B cell (primary cell): Measurements from ENCODE around the gene IRF2BPL. TPM values are rescaled to one million over a fixed set of nuclear protein-coding genes. Genes with fewer than 3 reads are reported as not detected.

ENCODE experiments used
- ATAC-seq: fragments of 200-7000 bp; cut with Tn5 transposase; one replicate; pipeline ENCODE4 v1.10.0; 2021; ENCODE audit warnings: low read depth, mild to moderate bottlenecking, moderate number of reproducible peaks, moderate library complexity
- CTCF ChIA-PET: fragments of 350-600 bp; sonication (Branson Sonifier 250); formaldehyde crosslinking; loops from one replicate; lab custom pipeline; 2021; ENCODE audit warnings: antibody characterized with exemption, inconsistent platforms; lab: Charles Lee
- POLR2A ChIA-PET: fragments of 350-600 bp; sonication (Branson Sonifier 250); formaldehyde crosslinking; loops from one replicate; lab custom pipeline; 2021; ENCODE audit warnings: antibody characterized with exemption; lab: Charles Lee
- DNase-seq: peaks from one replicate; pipeline ENCODE4 v3.0.0; 2013
- H2AFZ ChIP-seq: 2 replicates; pipeline ENCODE4 v1.6.1; 2012; ENCODE audit warnings: mild to moderate bottlenecking, low read depth, low read length; ENCODE audit not compliant: insufficient read depth, poor library complexity, severe bottlenecking
- H3K27ac ChIP-seq, 2 donors: 1 replicate in 1 of 2; 2 replicates in 1 of 2; pipeline ENCODE4 v1.5.1; 2012 to 2013; ENCODE audit warnings: low read length in 2 of 2, mild to moderate bottlenecking in 2 of 2, moderate library complexity in 1 of 2
- H3K27me3 ChIP-seq, 4 experiments: fragments of 200-600 bp in 1 of 4; sonication (generic) in 1 of 4; replicated peaks in 1 of 4; 1 replicate in 2 of 4; 2 replicates in 2 of 4; pipeline versions ENCODE4 v1.6.1 to v1.7.0; 2013 to 2016; ENCODE audit warnings: low read length in 3 of 4, mild to moderate bottlenecking in 2 of 4, mixed read lengths in 1 of 4, moderate library complexity in 1 of 4; ENCODE audit not compliant: insufficient read depth in 4 of 4, control insufficient read depth in 3 of 4; ENCODE audit errors: control extremely low read depth in 1 of 4
- H3K36me3 ChIP-seq, 2 experiments: replicated peaks in 1 of 2; 1 replicate in 1 of 2; 2 replicates in 1 of 2; pipeline versions ENCODE4 v1.6.1 to v1.7.1; 2013; ENCODE audit warnings: low read length in 1 of 2; ENCODE audit not compliant: insufficient read depth in 2 of 2, control insufficient read depth in 1 of 2; ENCODE audit errors: control extremely low read depth in 1 of 2, extremely low read depth in 1 of 2
- H3K4me1 ChIP-seq, 2 donors: fragments of 200-600 bp in 1 of 2; sonication (generic) in 1 of 2; 1 replicate in 1 of 2; 2 replicates in 1 of 2; pipeline versions ENCODE4 v1.5.1 to v1.6.1; 2013 to 2017; ENCODE audit warnings: low read length in 2 of 2; ENCODE audit not compliant: control insufficient read depth in 2 of 2, insufficient read depth in 2 of 2
- H3K4me2 ChIP-seq: replicated peaks from 2 replicates; pipeline ENCODE3; 2012; ENCODE audit warnings: mild to moderate bottlenecking, low read depth, low read length; ENCODE audit not compliant: poor library complexity, severe bottlenecking
- H3K4me3 ChIP-seq, 5 experiments: fragments of 200-600 bp in 1 of 5; sonication (generic) in 1 of 5; 1 replicate in 3 of 5; 2 replicates in 2 of 5; pipeline versions ENCODE4 v1.5.1 to v1.7.0; 2011 to 2016; ENCODE audit warnings: low read length in 4 of 5, mild to moderate bottlenecking in 4 of 5, low read depth in 2 of 5, control low read depth in 1 of 5, moderate library complexity in 1 of 5; ENCODE audit not compliant: insufficient read depth in 1 of 5; ENCODE audit errors: control extremely low read depth in 1 of 5, extremely low read depth in 1 of 5
- H3K79me2 ChIP-seq: fragments of 200-600 bp; sonication (generic); one replicate; pipeline ENCODE4 v1.6.0; 2016; ENCODE audit warnings: low read length; ENCODE audit not compliant: control insufficient read depth, insufficient read depth
- H3K9ac ChIP-seq: fragments of 200-600 bp; sonication (generic); 2 replicates; pipeline ENCODE4 v1.6.1; 2017; ENCODE audit warnings: mild to moderate bottlenecking, low read length, moderate library complexity
- H3K9me3 ChIP-seq, 3 donors: one replicate each; pipeline versions ENCODE4 v1.6.1 to v1.7.1; 2013; ENCODE audit warnings: low read length in 2 of 3; ENCODE audit not compliant: control insufficient read depth in 2 of 3, insufficient read depth in 1 of 3; ENCODE audit errors: control extremely low read depth in 1 of 3
- H4K20me1 ChIP-seq: 2 replicates; pipeline ENCODE4 v1.6.0; 2012; ENCODE audit warnings: mild to moderate bottlenecking, low read length; ENCODE audit not compliant: insufficient read depth, control insufficient read depth, poor library complexity, severe bottlenecking
- H3K27ac Mint-ChIP-seq: one replicate; pipeline ENCODE4 v1.8.0; 2021; ENCODE audit warnings: mixed read lengths
- H3K27me3 Mint-ChIP-seq: one replicate; pipeline ENCODE4 v1.8.0; 2021; ENCODE audit warnings: mixed read lengths
- H3K4me1 Mint-ChIP-seq: one replicate; pipeline ENCODE4 v1.8.0; 2021; ENCODE audit warnings: mixed read lengths
- H3K4me3 Mint-ChIP-seq: one replicate; pipeline ENCODE4 v1.8.0; 2021; ENCODE audit warnings: mixed read lengths
- H3K9me3 Mint-ChIP-seq: one replicate; pipeline ENCODE4 v1.8.0; 2022; ENCODE audit warnings: mixed read lengths; ENCODE audit not compliant: insufficient read depth
- CTCF ChIP-seq: fragments of 200-600 bp; IDR thresholded peaks from one replicate; pipeline ENCODE4 v1.8.0; 2022; ENCODE audit warnings: antibody characterized with exemption, mild to moderate bottlenecking
- EZH2 ChIP-seq: IDR thresholded peaks from 2 replicates; pipeline ENCODE4 v1.6.1; 2012; ENCODE audit warnings: borderline replicate concordance, low read depth, mild to moderate bottlenecking, moderate library complexity, low read length; ENCODE audit not compliant: insufficient read depth, poor library complexity, severe bottlenecking
- WGBS: methylation state at CpG from one replicate; pipeline ENCODE4 v1.1.5; 2013; ENCODE audit warnings: missing lambda C conversion rate; ENCODE audit not compliant: insufficient coverage; 5-methylcytosine and 5-hydroxymethylcytosine counted together
- intact Hi-C: fragments of 100-400 bp; cut with micrococcal nuclease; formaldehyde crosslinking; loops from one replicate; pipeline ENCODE4 v1.10.0; 2022
- polyA plus RNA-seq: library from polyadenylated mRNA; depleted of rRNA; stranded (reverse); fragments of >200 nt; gene quantifications from 2 replicates; pipeline ENCODE4 v1.2.3, GENCODE V29; 2012
- total RNA-seq, 2 donors: library from RNA; stranded (reverse); fragments of 120-200 nt in 1 of 2; gene quantifications; 1 replicate in 1 of 2; 2 replicates in 1 of 2; pipeline versions ENCODE4 v1.2.3 to v1.2.4, GENCODE V29; 2013 to 2022

The IRF2BPL gene
- total and polyA plus RNA-seq, 2 donors (not counting 1 experiment from before 2014, with no cell fraction given): 27.9 to 34.0 TPM

GRCh38 chr14:76998910-76999309, 29.6 kb downstream of the IRF2BPL start:
- no peak for TF ChIP-seq CTCF
- TF ChIP-seq EZH2: no peak
- Histone ChIP-seq H3K36me3 (no peaks in the 10 kb centered on the region), H3K27ac (no peak overlapping the region), H3K4me3 (no peak overlapping the region), H3K9me3 (no peaks in the 10 kb centered on the region), H3K4me1 (peaks cover 33 to 44% of the 10 kb centered on the region in 2 donors), H3K4me2 (peak overlapping the region; percentile 54), H3K27me3 (peaks cover 0 to 5% (median 0%) of the 10 kb centered on the region in 4 experiments), H2AFZ (no peak overlapping the region), H3K9ac (no peak overlapping the region), H3K79me2 (no peaks in the 10 kb centered on the region), H4K20me1 (no peaks in the 10 kb centered on the region)
- H3K9me3 Mint-ChIP-seq: no peaks in the 10 kb centered on the region
- no peak overlapping the region for H3K4me3 Mint-ChIP-seq
- DNase-seq: no peak
- intact Hi-C loops: loop anchor here (5.0 kb wide), 1 partner anchor 37 kb away; no protein-coding TSS in a partner anchor
- H3K27ac Mint-ChIP-seq: no peak overlapping the region
- ChIA-PET CTCF (no interaction called here), POLR2A (interaction anchor here (2.0 kb wide), 1 partner anchor 29 kb away, joined by 6 read pairs; the partner anchor contains the start of gene IRF2BPL)
- peaks cover 37% of the 10 kb centered on the region for H3K4me1 Mint-ChIP-seq
- WGBS: 63% methylated on average over 3 of the region's 3 CpGs
- no peaks in the 10 kb centered on the region for H3K27me3 Mint-ChIP-seq
- ATAC-seq: no peak

- POLR2A ChIA-PET: interaction anchor here (0.9 to 2.0 kb wide), 2 partner anchors 31 to 36 kb away, joined by 3 to 6 read pairs; partner anchors contain the start of gene IRF2BPL
- WGBS: 88% methylated on average over 3 of the region's 6 CpGs
Observed at GRCh38 chr14:76997257-76997970, 31.1 kb downstream of the IRF2BPL start.

More at GRCh38 chr14:76997257-76997970, 31.1 kb downstream of the IRF2BPL start:
- DNase-seq (no peak), ATAC-seq (no peak)
- H3K9me3 ChIP-seq: no peaks in the 10 kb centered on the region
- H3K9ac ChIP-seq: no peak overlapping the region
- H3K79me2 ChIP-seq: no peaks in the 10 kb centered on the region
- H4K20me1 ChIP-seq: no peaks in the 10 kb centered on the region
- H3K4me3 ChIP-seq: no peak overlapping the region
- no peaks in the 10 kb centered on the region for H3K36me3 ChIP-seq
- no peak overlapping the region for H3K4me2 ChIP-seq
- Mint-ChIP-seq H3K27ac (no peak overlapping the region), H3K27me3 (no peaks in the 10 kb centered on the region), H3K4me3 (no peak overlapping the region), H3K4me1 (peaks cover 37% of the 10 kb centered on the region), H3K9me3 (no peaks in the 10 kb centered on the region)
- H3K27me3 ChIP-seq: peaks cover 0 to 5% (median 0%) of the 10 kb centered on the region in 4 experiments
- intact Hi-C loops: loop anchor here (5.0 kb wide), 1 partner anchor 35 kb away; no protein-coding TSS in a partner anchor
- CTCF ChIA-PET: interaction anchor here (0.7 to 1.6 kb wide), 4 partner anchors 35 to 78 kb away, joined by 3 to 4 read pairs (median 4); no protein-coding TSS in a partner anchor
- TF ChIP-seq EZH2: no peak
- no peak for TF ChIP-seq CTCF
- H2AFZ ChIP-seq: no peak overlapping the region
- no peak overlapping the region for H3K27ac ChIP-seq
- H3K4me1 ChIP-seq: peaks cover 33 to 44% of the 10 kb centered on the region in 2 donors
